SK-N-MC (cell line): Measurements from ENCODE around the gene ACTN1.

ENCODE experiments used
- EZH2 ChIP-seq: fragments of 200-600 bp; sonication (generic); IDR thresholded peaks from one replicate; pipeline ENCODE4 v1.6.1; 2017; ENCODE audit warnings: antibody characterized with exemption
- FOXP2 ChIP-seq: optimal IDR thresholded peaks from 2 replicates; pipeline ENCODE3; 2011; ENCODE audit warnings: mild to moderate bottlenecking, moderate library complexity; ENCODE audit not compliant: insufficient read depth; ENCODE audit errors: extremely low read length, control extremely low read depth

DNA sequence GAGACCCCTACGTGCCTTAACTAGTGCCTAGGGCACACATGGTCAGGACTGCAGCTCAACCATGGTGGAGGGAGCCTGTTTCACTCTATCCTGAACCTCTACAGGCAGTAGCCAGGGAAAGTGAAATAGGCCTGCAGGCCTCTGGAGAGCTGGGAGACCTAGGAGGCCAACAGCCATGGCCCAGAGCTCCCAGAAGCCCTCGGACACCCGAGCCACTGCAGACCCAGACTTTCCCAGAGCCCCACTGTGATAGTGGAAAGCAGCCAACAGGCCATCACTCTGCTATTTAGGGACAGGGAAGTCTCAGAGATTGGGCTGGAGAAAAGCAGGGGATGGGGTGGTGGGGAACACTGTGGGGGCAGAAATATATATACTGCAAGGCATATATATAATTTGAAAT is 129.7 kb downstream of the ACTN1 start:
- TF ChIP-seq EZH2, result no peak
- TF ChIP-seq FOXP2, result no peak
